Esophagus squamous epithelium (tissue), 4 donors: ENCODE data around the gene KCNH1.

ENCODE experiments used
- POLR2A ChIP-seq, 4 donors: fragments of 450-650 bp; IDR thresholded peaks; one replicate each; pipeline ENCODE4 v1.6.1; 2017; ENCODE audit warnings: antibody characterized with exemption in 4 of 4, mild to moderate bottlenecking in 4 of 4, moderate library complexity in 3 of 4
- TF ChIP-seq, protein P1 (sequence below), 6 experiments: fragments of 450-650 bp in 4 of 6; fragments of 200-600 bp in 2 of 6; sonication (generic) in 2 of 6; IDR thresholded peaks; one replicate each; pipeline ENCODE4 v1.5.1; 2016 to 2019; ENCODE audit warnings: antibody characterized with exemption in 6 of 6, mild to moderate bottlenecking in 4 of 6, moderate library complexity in 4 of 6

DNA sequence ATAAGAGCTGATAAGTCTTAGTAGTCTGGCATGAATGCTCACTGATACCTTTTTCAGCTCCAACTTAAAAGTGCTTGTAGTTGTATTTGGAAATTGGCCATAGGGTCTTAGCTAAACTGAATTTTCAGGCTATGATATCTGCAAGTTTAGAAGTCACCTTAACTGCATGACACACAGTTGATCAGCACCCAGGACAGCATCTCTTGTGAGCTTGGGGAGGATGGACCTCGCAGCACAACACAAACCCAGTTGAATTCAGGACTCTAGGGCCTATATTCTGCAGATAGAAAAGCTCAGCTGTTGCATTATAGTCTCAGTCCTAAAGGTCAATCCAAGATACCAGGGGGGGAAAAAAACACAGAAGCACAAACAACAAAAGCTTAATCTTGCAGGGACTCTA is 394.3 kb downstream of the KCNH1 start:
- TF ChIP-seq, protein P1, sequence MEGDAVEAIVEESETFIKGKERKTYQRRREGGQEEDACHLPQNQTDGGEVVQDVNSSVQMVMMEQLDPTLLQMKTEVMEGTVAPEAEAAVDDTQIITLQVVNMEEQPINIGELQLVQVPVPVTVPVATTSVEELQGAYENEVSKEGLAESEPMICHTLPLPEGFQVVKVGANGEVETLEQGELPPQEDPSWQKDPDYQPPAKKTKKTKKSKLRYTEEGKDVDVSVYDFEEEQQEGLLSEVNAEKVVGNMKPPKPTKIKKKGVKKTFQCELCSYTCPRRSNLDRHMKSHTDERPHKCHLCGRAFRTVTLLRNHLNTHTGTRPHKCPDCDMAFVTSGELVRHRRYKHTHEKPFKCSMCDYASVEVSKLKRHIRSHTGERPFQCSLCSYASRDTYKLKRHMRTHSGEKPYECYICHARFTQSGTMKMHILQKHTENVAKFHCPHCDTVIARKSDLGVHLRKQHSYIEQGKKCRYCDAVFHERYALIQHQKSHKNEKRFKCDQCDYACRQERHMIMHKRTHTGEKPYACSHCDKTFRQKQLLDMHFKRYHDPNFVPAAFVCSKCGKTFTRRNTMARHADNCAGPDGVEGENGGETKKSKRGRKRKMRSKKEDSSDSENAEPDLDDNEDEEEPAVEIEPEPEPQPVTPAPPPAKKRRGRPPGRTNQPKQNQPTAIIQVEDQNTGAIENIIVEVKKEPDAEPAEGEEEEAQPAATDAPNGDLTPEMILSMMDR (IDR thresholded peaks at IDR 0.05), result no peak
- no peak for TF ChIP-seq POLR2A (IDR thresholded peaks at IDR 0.05)
